Hepatocyte (in vitro differentiated cells): ENCODE data around the gene BORCS8.

ENCODE experiments used
- EZH2 ChIP-seq: fragments of 200-600 bp; sonication (generic); IDR thresholded peaks from 2 replicates; pipeline ENCODE4 v1.6.1; 2016; ENCODE audit warnings: antibody characterized with exemption, mild to moderate bottlenecking, borderline replicate concordance
- EZH2phosphoT487 ChIP-seq: fragments of 200-600 bp; sonication (generic); IDR thresholded peaks from one replicate; pipeline ENCODE4 v1.6.1; 2018; ENCODE audit warnings: antibody characterized with exemption, mild to moderate bottlenecking, low read depth, moderate library complexity; ENCODE audit not compliant: unreplicated experiment, severe bottlenecking
- TF ChIP-seq, protein P1 (sequence below): fragments of 200-600 bp; sonication (generic); IDR thresholded peaks from 2 replicates; pipeline ENCODE4 v1.5.1; 2016; ENCODE audit warnings: antibody characterized with exemption, mild to moderate bottlenecking; ENCODE audit not compliant: poor library complexity

- TF ChIP-seq EZH2phosphoT487 (no peak), EZH2 (no peak)
- TF ChIP-seq, protein P1, sequence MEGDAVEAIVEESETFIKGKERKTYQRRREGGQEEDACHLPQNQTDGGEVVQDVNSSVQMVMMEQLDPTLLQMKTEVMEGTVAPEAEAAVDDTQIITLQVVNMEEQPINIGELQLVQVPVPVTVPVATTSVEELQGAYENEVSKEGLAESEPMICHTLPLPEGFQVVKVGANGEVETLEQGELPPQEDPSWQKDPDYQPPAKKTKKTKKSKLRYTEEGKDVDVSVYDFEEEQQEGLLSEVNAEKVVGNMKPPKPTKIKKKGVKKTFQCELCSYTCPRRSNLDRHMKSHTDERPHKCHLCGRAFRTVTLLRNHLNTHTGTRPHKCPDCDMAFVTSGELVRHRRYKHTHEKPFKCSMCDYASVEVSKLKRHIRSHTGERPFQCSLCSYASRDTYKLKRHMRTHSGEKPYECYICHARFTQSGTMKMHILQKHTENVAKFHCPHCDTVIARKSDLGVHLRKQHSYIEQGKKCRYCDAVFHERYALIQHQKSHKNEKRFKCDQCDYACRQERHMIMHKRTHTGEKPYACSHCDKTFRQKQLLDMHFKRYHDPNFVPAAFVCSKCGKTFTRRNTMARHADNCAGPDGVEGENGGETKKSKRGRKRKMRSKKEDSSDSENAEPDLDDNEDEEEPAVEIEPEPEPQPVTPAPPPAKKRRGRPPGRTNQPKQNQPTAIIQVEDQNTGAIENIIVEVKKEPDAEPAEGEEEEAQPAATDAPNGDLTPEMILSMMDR = no peak
Observed at GRCh38 chr19:19171821-19172532, 20.0 kb downstream of the BORCS8 start.
